Measurements from ENCODE around the gene CEBPZOS. TPM values are rescaled to one million over a fixed set of nuclear protein-coding genes. Genes with fewer than 3 reads are reported as not detected.

Gene CEBPZOS
- total and polyA plus RNA-seq, 2 donors (not counting 1 experiment from before 2014, with no cell fraction given), result 16.8 to 50.0 TPM

- Histone ChIP-seq H3K27ac (ENCODE audit: insufficient read depth, low read length) (no peak within 1 kb of the TSS), H3K9me3 (ENCODE audit: control insufficient read depth, insufficient read depth, low read depth, low read length) (no peaks in the 10 kb centered on the region), H3K4me1 (ENCODE audit: control insufficient read depth, extremely low read depth, insufficient read depth, low read length) (no peaks in the 10 kb centered on the region), H3K36me3 (ENCODE audit: control insufficient read depth, insufficient read depth, low read length) (no peaks in the 10 kb centered on the region), H4K20me1 (ENCODE audit: control insufficient read depth, extremely low read depth, insufficient read depth, low read length) (no peaks in the 10 kb centered on the region), H2AFZ (ENCODE audit: low read length) (no peak within 1 kb of the TSS), H3K9ac (ENCODE audit: insufficient read depth, low read length) (no peak within 1 kb of the TSS), H3K27me3 (ENCODE audit: control insufficient read depth, insufficient read depth, low read length) (no peaks in the 10 kb centered on the region), H3K79me2 (ENCODE audit: control insufficient read depth, insufficient read depth, low read length) (no peaks in the 10 kb centered on the region), H3K4me2 (ENCODE audit: extremely low read depth, insufficient read depth, low read length) (no peak within 1 kb of the TSS), H3K4me3 (replicated peaks in 1 of 4; ENCODE audit: control extremely low read depth in 1 of 4, insufficient read depth in 1 of 4, low read depth in 3 of 4, low read length in 4 of 4) (no peak within 1 kb of the TSS)
- DNase-seq (ENCODE audit: low read depth in 2 of 2), result no peak
- no peak for TF ChIP-seq EZH2 (IDR thresholded peaks at IDR 0.05; ENCODE audit: low read length, missing control alignments)
- TF ChIP-seq CTCF (conservative IDR thresholded peaks at IDR 0.05 in 1 of 2, IDR thresholded peaks at IDR 0.05 in 1 of 2; ENCODE audit: low read depth in 1 of 2, low read length in 2 of 2), result no peak
These were observed 7.7 kb upstream of the CEBPZOS start, which contains the start of gene SULT6B1 for GRCh38 chr2:37188570-37188969. TSS of gene SULT6B1 (minus strand) at chr2:37188670. CDS start at chr2:37188640, 30 bp downstream.

GRCh38 chr2:37189452-37190153, 6.7 kb upstream of the CEBPZOS start:
- Histone ChIP-seq H3K9ac (ENCODE audit: insufficient read depth, low read length) (no peak overlapping the region), H3K79me2 (ENCODE audit: control insufficient read depth, insufficient read depth, low read length) (no peaks in the 10 kb centered on the region), H3K27me3 (ENCODE audit: control insufficient read depth, insufficient read depth, low read length) (no peaks in the 10 kb centered on the region), H3K27ac (ENCODE audit: insufficient read depth, low read length) (no peak overlapping the region), H2AFZ (ENCODE audit: low read length) (no peak overlapping the region), H3K9me3 (ENCODE audit: control insufficient read depth, insufficient read depth, low read depth, low read length) (no peaks in the 10 kb centered on the region), H3K4me3 (replicated peaks in 1 of 4; ENCODE audit: control extremely low read depth in 1 of 4, insufficient read depth in 1 of 4, low read depth in 3 of 4, low read length in 4 of 4) (no peak overlapping the region), H3K4me2 (ENCODE audit: extremely low read depth, insufficient read depth, low read length) (no peak overlapping the region), H3K4me1 (ENCODE audit: control insufficient read depth, extremely low read depth, insufficient read depth, low read length) (no peaks in the 10 kb centered on the region), H4K20me1 (ENCODE audit: control insufficient read depth, extremely low read depth, insufficient read depth, low read length) (no peaks in the 10 kb centered on the region), H3K36me3 (ENCODE audit: control insufficient read depth, insufficient read depth, low read length) (no peaks in the 10 kb centered on the region)
- TF ChIP-seq EZH2 (IDR thresholded peaks at IDR 0.05; ENCODE audit: low read length, missing control alignments) (no peak), CTCF (conservative IDR thresholded peaks at IDR 0.05 in 1 of 2, IDR thresholded peaks at IDR 0.05 in 1 of 2; ENCODE audit: low read depth in 1 of 2, low read length in 2 of 2) (no peak)
- peak; percentile 86 to 87 for DNase-seq (ENCODE audit: low read depth in 2 of 2)

- no peaks in the 10 kb centered on the region for H3K79me2 ChIP-seq (ENCODE audit: control insufficient read depth, insufficient read depth, low read length)
- no peaks in the 10 kb centered on the region for H4K20me1 ChIP-seq (ENCODE audit: control insufficient read depth, extremely low read depth, insufficient read depth, low read length)
- no peak overlapping the region for H2AFZ ChIP-seq (ENCODE audit: low read length)
- no peaks in the 10 kb centered on the region for H3K4me1 ChIP-seq (ENCODE audit: control insufficient read depth, extremely low read depth, insufficient read depth, low read length)
- H3K36me3 ChIP-seq (ENCODE audit: control insufficient read depth, insufficient read depth, low read length), result no peaks in the 10 kb centered on the region
- no peak overlapping the region for H3K4me3 ChIP-seq (replicated peaks in 1 of 4; ENCODE audit: control extremely low read depth in 1 of 4, insufficient read depth in 1 of 4, low read depth in 3 of 4, low read length in 4 of 4)
- TF ChIP-seq EZH2 (IDR thresholded peaks at IDR 0.05; ENCODE audit: low read length, missing control alignments), result no peak
- TF ChIP-seq CTCF (conservative IDR thresholded peaks at IDR 0.05 in 1 of 2, IDR thresholded peaks at IDR 0.05 in 1 of 2; ENCODE audit: low read depth in 1 of 2, low read length in 2 of 2), result no peak
- H3K9me3 ChIP-seq (ENCODE audit: control insufficient read depth, insufficient read depth, low read depth, low read length), result no peaks in the 10 kb centered on the region
- peak in 1 of 2 donors; percentile 9 for DNase-seq (ENCODE audit: low read depth in 2 of 2)
- H3K4me2 ChIP-seq (ENCODE audit: extremely low read depth, insufficient read depth, low read length), result no peak overlapping the region
- no peak overlapping the region for H3K27ac ChIP-seq (ENCODE audit: insufficient read depth, low read length)
- no peaks in the 10 kb centered on the region for H3K27me3 ChIP-seq (ENCODE audit: control insufficient read depth, insufficient read depth, low read length)
- no peak overlapping the region for H3K9ac ChIP-seq (ENCODE audit: insufficient read depth, low read length)
These were observed 6.0 kb upstream of the CEBPZOS start for GRCh38 chr2:37190290-37190689.

Measured in fibroblast of lung (primary cell).